HepG2 (cell line): ENCODE data around the gene SEZ6. TPM values are rescaled to one million over a fixed set of nuclear protein-coding genes. Genes with fewer than 3 reads are reported as not detected.
A peak's percentile ranks its signal among the peaks of the same experiment; 100 is the strongest.

ENCODE experiments used
- ARNTL ChIP-seq: sonication (generic); formaldehyde crosslinking; IDR thresholded peaks from 2 replicates; pipeline ENCODE4 v1.4.0; 2020; ENCODE audit warnings: mild to moderate bottlenecking, missing genetic modification reagents
- CBFB ChIP-seq: sonication (generic); formaldehyde crosslinking; IDR thresholded peaks from 2 replicates; pipeline ENCODE4 v1.4.0; 2020; ENCODE audit warnings: missing genetic modification reagents
- HHEX ChIP-seq: IDR thresholded peaks from 2 replicates; pipeline ENCODE4 v1.6.1; 2016; ENCODE audit warnings: control low read depth
- KLF13 ChIP-seq: sonication (generic); formaldehyde crosslinking; IDR thresholded peaks from 2 replicates; pipeline ENCODE4 v1.4.0; 2020; ENCODE audit warnings: mild to moderate bottlenecking, missing genetic modification reagents
- MTF2 ChIP-seq: sonication (generic); formaldehyde crosslinking; IDR thresholded peaks from 2 replicates; pipeline ENCODE4 v1.5.0; 2020; ENCODE audit warnings: missing genetic modification reagents, borderline replicate concordance
- NR2F6 ChIP-seq, 2 experiments: IDR thresholded peaks; 2 replicates each; pipeline ENCODE4 v1.6.1; 2016; ENCODE audit warnings: antibody characterized with exemption in 1 of 2, mild to moderate bottlenecking in 1 of 2
- NRL ChIP-seq: sonication (generic); formaldehyde crosslinking; IDR thresholded peaks from 2 replicates; pipeline ENCODE4 v1.5.0; 2020; ENCODE audit warnings: missing genetic modification reagents, mild to moderate bottlenecking, moderate library complexity, borderline replicate concordance
- RBFOX2 ChIP-seq: fragments of 200-400 bp; formaldehyde crosslinking; IDR thresholded peaks from 2 replicates; pipeline ENCODE4 v1.6.1; 2017; ENCODE audit warnings: low read depth, mild to moderate bottlenecking, low read length
- REXO4 ChIP-seq: sonication (generic); formaldehyde crosslinking; IDR thresholded peaks from 2 replicates; pipeline ENCODE4 v1.8.0; 2022; ENCODE audit warnings: missing genetic modification reagents, mild to moderate bottlenecking, borderline replicate concordance
- SYNCRIP ChIP-seq: fragments of 200-400 bp; formaldehyde crosslinking; IDR thresholded peaks from 2 replicates; pipeline ENCODE4 v1.6.1; 2018; ENCODE audit warnings: mild to moderate bottlenecking, low read depth, low read length; ENCODE audit not compliant: insufficient read depth
- ZKSCAN8 ChIP-seq: IDR thresholded peaks from 2 replicates; pipeline ENCODE4 v1.6.1; 2016; ENCODE audit warnings: borderline replicate concordance, missing genetic modification reagents, missing compliant biosample characterization
- ZMYM3 ChIP-seq: sonication (generic); formaldehyde crosslinking; IDR thresholded peaks from 2 replicates; pipeline ENCODE4 v1.5.1; 2020; ENCODE audit warnings: mild to moderate bottlenecking, missing genetic modification reagents
- ZNF225 ChIP-seq: sonication (generic); formaldehyde crosslinking; IDR thresholded peaks from 2 replicates; pipeline ENCODE4 v1.4.0; 2020; ENCODE audit warnings: mild to moderate bottlenecking, missing genetic modification reagents
- ZNF333 ChIP-seq: sonication (generic); formaldehyde crosslinking; IDR thresholded peaks from 2 replicates; pipeline ENCODE4 v1.4.0; 2020; ENCODE audit warnings: mild to moderate bottlenecking, missing genetic modification reagents, borderline replicate concordance
- polyA plus RNA-seq, 8 experiments: library from polyadenylated mRNA; depleted of rRNA in 3 of 8; stranded (reverse) in 7 of 8; unstranded in 1 of 8; fragments of >200 nt; fragmentation: Illumina TruSeq in 4 of 8; extraction: Trizol in 4 of 8; gene quantifications; 2 replicates each; pipeline versions ENCODE4 v1.2.1 to v1.2.3, GENCODE V29; 2011 to 2016; ENCODE audit warnings: low read depth in 4 of 8, missing spikeins in 1 of 8, mixed read lengths in 1 of 8; ENCODE audit not compliant: insufficient read depth in 1 of 8
- total RNA-seq, 5 experiments: library from RNA; depleted of rRNA; stranded (reverse); fragments of >200 nt; fragmentation: Illumina TruSeq; extraction: Trizol; gene quantifications; 2 replicates each; pipeline ENCODE4 v1.2.3, GENCODE V29; 2016; ENCODE audit warnings: low read depth in 1 of 5
- TF ChIP-seq, protein P1 (sequence below): sonication (generic); formaldehyde crosslinking; conservative IDR thresholded peaks from 2 replicates; pipeline ENCODE4 v1.4.0; 2020; ENCODE audit warnings: mild to moderate bottlenecking, missing genetic modification reagents, moderate library complexity
- TF ChIP-seq, protein P2 (sequence below): sonication (generic); formaldehyde crosslinking; conservative IDR thresholded peaks from 2 replicates; pipeline ENCODE4 v1.5.0; 2020; ENCODE audit warnings: missing genetic modification reagents
- TF ChIP-seq, protein P3 (sequence below): sonication (generic); formaldehyde crosslinking; IDR thresholded peaks from 2 replicates; pipeline ENCODE4 v1.8.1; 2023; ENCODE audit warnings: mild to moderate bottlenecking, missing genetic modification reagents
- TF ChIP-seq, protein P4 (sequence below), 2 experiments: sonication (generic) in 1 of 2; formaldehyde crosslinking in 1 of 2; IDR thresholded peaks; 2 replicates each; pipeline versions ENCODE4 v1.5.1 to v1.6.1; 2011 to 2020; ENCODE audit warnings: borderline replicate concordance in 1 of 2, low read depth in 1 of 2, low read length in 1 of 2, mild to moderate bottlenecking in 1 of 2, missing genetic modification reagents in 1 of 2, moderate library complexity in 1 of 2
- TF ChIP-seq, protein P5 (sequence below): IDR thresholded peaks from 2 replicates; pipeline ENCODE4 v1.6.1; 2016; ENCODE audit warnings: control low read depth

The SEZ6 gene
- total and polyA plus RNA-seq, 2 of the 13 experiments (the other 11 are each of a cell fraction or from before 2014, with no cell fraction given), result not detected

DNA sequence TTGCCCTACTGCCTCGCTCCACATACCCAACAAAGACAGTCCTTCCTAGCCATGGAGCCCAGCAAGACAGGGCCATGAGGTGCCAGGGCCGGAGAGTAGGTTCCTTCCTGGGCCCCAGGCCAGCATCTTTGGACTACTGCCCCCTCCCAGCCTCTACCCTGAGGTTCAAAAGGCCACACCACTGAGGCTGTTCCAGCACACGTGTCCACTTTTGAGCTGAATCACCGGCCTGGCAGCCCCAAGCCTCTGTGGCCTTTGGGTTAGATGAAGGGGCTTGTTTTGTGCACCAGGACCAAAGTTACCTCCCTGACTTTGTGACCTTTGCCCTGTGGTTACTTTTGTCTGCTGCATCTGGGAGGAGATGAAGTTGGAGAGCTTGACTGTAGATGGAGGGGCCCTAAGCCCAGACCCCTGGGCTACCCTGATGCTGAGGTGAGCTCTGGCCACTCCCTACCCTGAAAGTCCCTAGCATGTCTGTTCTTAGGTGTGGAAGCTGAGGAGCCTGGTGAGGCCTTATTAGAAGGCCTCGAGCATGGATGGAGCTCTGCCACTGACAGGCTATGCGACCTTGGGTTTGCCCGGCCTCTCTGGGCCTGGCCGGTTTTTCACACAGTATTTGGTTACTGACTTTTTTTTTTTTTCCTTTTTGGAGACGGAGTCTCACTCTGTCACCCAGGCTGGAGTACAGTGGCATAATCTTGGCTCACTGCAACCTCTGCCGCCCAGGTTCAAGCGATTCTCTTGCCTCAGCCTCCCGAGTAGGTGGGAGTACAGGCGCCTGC is 12.0 kb downstream of the SEZ6 start (continued):
- TF ChIP-seq, protein P1, sequence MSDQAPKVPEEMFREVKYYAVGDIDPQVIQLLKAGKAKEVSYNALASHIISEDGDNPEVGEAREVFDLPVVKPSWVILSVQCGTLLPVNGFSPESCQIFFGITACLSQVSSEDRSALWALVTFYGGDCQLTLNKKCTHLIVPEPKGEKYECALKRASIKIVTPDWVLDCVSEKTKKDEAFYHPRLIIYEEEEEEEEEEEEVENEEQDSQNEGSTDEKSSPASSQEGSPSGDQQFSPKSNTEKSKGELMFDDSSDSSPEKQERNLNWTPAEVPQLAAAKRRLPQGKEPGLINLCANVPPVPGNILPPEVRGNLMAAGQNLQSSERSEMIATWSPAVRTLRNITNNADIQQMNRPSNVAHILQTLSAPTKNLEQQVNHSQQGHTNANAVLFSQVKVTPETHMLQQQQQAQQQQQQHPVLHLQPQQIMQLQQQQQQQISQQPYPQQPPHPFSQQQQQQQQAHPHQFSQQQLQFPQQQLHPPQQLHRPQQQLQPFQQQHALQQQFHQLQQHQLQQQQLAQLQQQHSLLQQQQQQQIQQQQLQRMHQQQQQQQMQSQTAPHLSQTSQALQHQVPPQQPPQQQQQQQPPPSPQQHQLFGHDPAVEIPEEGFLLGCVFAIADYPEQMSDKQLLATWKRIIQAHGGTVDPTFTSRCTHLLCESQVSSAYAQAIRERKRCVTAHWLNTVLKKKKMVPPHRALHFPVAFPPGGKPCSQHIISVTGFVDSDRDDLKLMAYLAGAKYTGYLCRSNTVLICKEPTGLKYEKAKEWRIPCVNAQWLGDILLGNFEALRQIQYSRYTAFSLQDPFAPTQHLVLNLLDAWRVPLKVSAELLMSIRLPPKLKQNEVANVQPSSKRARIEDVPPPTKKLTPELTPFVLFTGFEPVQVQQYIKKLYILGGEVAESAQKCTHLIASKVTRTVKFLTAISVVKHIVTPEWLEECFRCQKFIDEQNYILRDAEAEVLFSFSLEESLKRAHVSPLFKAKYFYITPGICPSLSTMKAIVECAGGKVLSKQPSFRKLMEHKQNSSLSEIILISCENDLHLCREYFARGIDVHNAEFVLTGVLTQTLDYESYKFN (CRISPR knock-in tag), result peak; percentile 61
- TF ChIP-seq NRL (CRISPR knock-in tag), result peak; percentile 8; the same call in 1 of the 2 replicates
- TF ChIP-seq ZNF333 (CRISPR knock-in tag), result no peak
- TF ChIP-seq SYNCRIP, result no peak
- TF ChIP-seq, protein P2, sequence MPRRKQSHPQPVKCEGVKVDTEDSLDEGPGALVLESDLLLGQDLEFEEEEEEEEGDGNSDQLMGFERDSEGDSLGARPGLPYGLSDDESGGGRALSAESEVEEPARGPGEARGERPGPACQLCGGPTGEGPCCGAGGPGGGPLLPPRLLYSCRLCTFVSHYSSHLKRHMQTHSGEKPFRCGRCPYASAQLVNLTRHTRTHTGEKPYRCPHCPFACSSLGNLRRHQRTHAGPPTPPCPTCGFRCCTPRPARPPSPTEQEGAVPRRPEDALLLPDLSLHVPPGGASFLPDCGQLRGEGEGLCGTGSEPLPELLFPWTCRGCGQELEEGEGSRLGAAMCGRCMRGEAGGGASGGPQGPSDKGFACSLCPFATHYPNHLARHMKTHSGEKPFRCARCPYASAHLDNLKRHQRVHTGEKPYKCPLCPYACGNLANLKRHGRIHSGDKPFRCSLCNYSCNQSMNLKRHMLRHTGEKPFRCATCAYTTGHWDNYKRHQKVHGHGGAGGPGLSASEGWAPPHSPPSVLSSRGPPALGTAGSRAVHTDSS (CRISPR knock-in tag), result no peak
- TF ChIP-seq, protein P3, sequence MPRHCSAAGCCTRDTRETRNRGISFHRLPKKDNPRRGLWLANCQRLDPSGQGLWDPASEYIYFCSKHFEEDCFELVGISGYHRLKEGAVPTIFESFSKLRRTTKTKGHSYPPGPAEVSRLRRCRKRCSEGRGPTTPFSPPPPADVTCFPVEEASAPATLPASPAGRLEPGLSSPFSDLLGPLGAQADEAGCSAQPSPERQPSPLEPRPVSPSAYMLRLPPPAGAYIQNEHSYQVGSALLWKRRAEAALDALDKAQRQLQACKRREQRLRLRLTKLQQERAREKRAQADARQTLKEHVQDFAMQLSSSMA (CRISPR knock-in tag), result 0 out of 2 replicates have a peak, but pooled peaks have one; percentile 25
- no peak for TF ChIP-seq REXO4 (CRISPR knock-in tag)
- TF ChIP-seq ZNF225 (CRISPR knock-in tag), result no peak
- TF ChIP-seq ZMYM3 (CRISPR knock-in tag), result peak; percentile 60
- TF ChIP-seq, protein P4, sequence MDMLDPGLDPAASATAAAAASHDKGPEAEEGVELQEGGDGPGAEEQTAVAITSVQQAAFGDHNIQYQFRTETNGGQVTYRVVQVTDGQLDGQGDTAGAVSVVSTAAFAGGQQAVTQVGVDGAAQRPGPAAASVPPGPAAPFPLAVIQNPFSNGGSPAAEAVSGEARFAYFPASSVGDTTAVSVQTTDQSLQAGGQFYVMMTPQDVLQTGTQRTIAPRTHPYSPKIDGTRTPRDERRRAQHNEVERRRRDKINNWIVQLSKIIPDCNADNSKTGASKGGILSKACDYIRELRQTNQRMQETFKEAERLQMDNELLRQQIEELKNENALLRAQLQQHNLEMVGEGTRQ (IDR thresholded peaks at IDR 0.05; ENCODE audit: low read depth, low read length), result no peak
- TF ChIP-seq, protein P4 (CRISPR knock-in tag; IDR thresholded peaks at IDR 0.05; ENCODE audit: borderline replicate concordance), result 0 out of 2 replicates have a peak, but pooled peaks have one; percentile 45
- TF ChIP-seq KLF13 (CRISPR knock-in tag), result no peak
- no peak for TF ChIP-seq HHEX
- TF ChIP-seq MTF2 (CRISPR knock-in tag), result no peak
- TF ChIP-seq ARNTL (CRISPR knock-in tag), result peak; percentile 51; the same call in 1 of the 2 replicates
- TF ChIP-seq NR2F6 (IDR thresholded peaks at IDR 0.05), result no peak; the same call in 1 of the 2 replicates
- 0 out of 2 replicates have a peak, but pooled peaks have one; percentile 37 for TF ChIP-seq NR2F6 (CRISPR knock-in tag; IDR thresholded peaks at IDR 0.05)
- TF ChIP-seq CBFB, result no peak
- TF ChIP-seq, protein P5, sequence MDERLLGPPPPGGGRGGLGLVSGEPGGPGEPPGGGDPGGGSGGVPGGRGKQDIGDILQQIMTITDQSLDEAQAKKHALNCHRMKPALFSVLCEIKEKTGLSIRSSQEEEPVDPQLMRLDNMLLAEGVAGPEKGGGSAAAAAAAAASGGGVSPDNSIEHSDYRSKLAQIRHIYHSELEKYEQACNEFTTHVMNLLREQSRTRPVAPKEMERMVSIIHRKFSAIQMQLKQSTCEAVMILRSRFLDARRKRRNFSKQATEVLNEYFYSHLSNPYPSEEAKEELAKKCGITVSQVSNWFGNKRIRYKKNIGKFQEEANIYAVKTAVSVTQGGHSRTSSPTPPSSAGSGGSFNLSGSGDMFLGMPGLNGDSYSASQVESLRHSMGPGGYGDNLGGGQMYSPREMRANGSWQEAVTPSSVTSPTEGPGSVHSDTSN (CRISPR knock-in tag), result no peak
- TF ChIP-seq RBFOX2, result no peak
- no peak for TF ChIP-seq ZKSCAN8
